Body of pancreas (tissue), 4 donors: ENCODE data around the gene PPP1R26. TPM values are rescaled to one million over a fixed set of nuclear protein-coding genes. Genes with fewer than 3 reads are reported as not detected.
"Not testable (repeated sequence)": the region's sequence is repeated elsewhere in the genome, so short reads cannot be mapped to it uniquely, and the experiment has no call there.

Source experiments
- ATAC-seq: fragments of 150-250 bp; one replicate; pipeline ENCODE4 v1.9.1; 2016
- DNase-seq, 4 donors: peaks; one replicate each; pipeline ENCODE4 v3.0.0-alpha.2; 2019
- H3K27ac ChIP-seq, 4 donors: fragments of 200-600 bp; sonication (generic); 1 replicate in 3 of 4; 2 replicates in 1 of 4; pipeline versions ENCODE4 v1.5.1 to v1.6.1; 2016 to 2019; ENCODE audit warnings: mild to moderate bottlenecking in 1 of 4, mixed read lengths in 1 of 4, moderate library complexity in 1 of 4
- H3K27me3 ChIP-seq, 2 donors: fragments of 200-600 bp; sonication (generic); one replicate each; pipeline ENCODE4 v1.6.0; 2016; ENCODE audit warnings: mild to moderate bottlenecking in 1 of 2
- H3K36me3 ChIP-seq, 2 donors: fragments of 200-600 bp; sonication (generic); replicated peaks in 1 of 2; 2 replicates each; pipeline ENCODE4 v1.5.1; 2016; ENCODE audit warnings: low read depth in 2 of 2; ENCODE audit not compliant: insufficient read depth in 1 of 2
- H3K4me1 ChIP-seq: fragments of 200-600 bp; sonication (generic); one replicate; pipeline ENCODE4 v1.6.0; 2016
- H3K4me3 ChIP-seq, 2 donors: fragments of 200-600 bp; sonication (generic); 1 replicate in 1 of 2; 2 replicates in 1 of 2; pipeline ENCODE4 v1.5.1; 2016 to 2019
- H3K9me3 ChIP-seq, 3 donors: fragments of 200-600 bp; sonication (generic); 1 replicate in 2 of 3; 2 replicates in 1 of 3; pipeline ENCODE4 v1.5.1; 2016
- POLR2A ChIP-seq, 3 donors: fragments of 450-650 bp; IDR thresholded peaks; one replicate each; pipeline ENCODE4 v1.6.1; 2016; ENCODE audit warnings: antibody characterized with exemption in 3 of 3, mild to moderate bottlenecking in 2 of 3
- WGBS, 2 donors: methylation state at CpG; one replicate each; pipeline ENCODE4 v1.1.5; 2017; 5-methylcytosine and 5-hydroxymethylcytosine counted together
- intact Hi-C: fragments of 100-400 bp; cut with DNase I; formaldehyde crosslinking; loops from one replicate; pipeline ENCODE4 v1.15.1; 2023
- total RNA-seq, 2 donors: library from RNA; depleted of rRNA; stranded (reverse); fragments of >200 nt; gene quantifications; one replicate each; pipeline ENCODE4 v1.1.0, GENCODE V29; 2016
- TF ChIP-seq, protein P1 (sequence below), 7 experiments: fragments of 450-650 bp in 4 of 7; fragments of 200-600 bp in 3 of 7; sonication (generic) in 3 of 7; IDR thresholded peaks; one replicate each; pipeline ENCODE4 v1.5.1; 2016 to 2019; ENCODE audit warnings: antibody characterized with exemption in 7 of 7

PPP1R26 gene
- total RNA-seq, 2 donors from 2014 or later, result 17.8 to 17.9 TPM

DNA sequence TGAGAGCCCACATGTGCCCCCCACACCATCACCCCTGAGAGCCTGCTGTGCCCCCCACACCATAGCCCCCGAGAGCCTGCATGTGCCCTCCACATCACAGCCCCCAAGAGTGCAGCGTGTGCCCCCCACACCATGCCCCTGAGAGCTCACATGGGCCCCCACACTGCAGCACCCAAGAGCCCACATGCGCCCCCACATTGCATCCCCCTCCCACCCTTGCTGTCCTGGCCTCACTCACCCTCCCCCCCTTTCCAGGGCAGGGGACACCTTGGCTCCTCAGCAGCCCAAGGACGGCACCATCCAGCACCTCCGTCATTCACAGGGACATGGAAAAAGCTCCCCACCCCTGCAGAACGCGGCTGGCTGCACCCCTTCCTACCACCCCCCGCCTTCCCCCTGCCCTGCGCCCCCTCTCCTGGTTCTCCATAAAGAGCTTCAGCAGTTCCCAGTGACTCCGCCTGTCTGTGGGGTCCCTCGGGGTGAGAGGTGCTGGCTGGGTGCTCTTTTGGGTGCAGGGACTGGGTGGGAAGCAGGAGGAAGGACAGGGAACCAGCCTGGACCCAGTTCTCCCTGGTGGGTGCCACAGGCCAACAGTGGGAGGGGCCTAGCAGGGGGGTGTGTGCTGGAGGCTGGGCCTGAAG, 46.6 kb downstream of the PPP1R26 start:
- 46 to 71% methylated on average over 5 to 8 of the region's 11 CpGs for WGBS, 2 donors
- Histone ChIP-seq H3K4me1 (no peaks in the 10 kb centered on the region), H3K36me3 (no peaks in the 10 kb centered on the region), H3K27ac (no peak overlapping the region), H3K9me3 (no peaks in the 10 kb centered on the region), H3K27me3 (no peaks in the 10 kb centered on the region), H3K4me3 (no peak overlapping the region)
- ATAC-seq (no peak), DNase-seq (no peak)
- intact Hi-C loops, result no loop called here
- TF ChIP-seq, protein P1, sequence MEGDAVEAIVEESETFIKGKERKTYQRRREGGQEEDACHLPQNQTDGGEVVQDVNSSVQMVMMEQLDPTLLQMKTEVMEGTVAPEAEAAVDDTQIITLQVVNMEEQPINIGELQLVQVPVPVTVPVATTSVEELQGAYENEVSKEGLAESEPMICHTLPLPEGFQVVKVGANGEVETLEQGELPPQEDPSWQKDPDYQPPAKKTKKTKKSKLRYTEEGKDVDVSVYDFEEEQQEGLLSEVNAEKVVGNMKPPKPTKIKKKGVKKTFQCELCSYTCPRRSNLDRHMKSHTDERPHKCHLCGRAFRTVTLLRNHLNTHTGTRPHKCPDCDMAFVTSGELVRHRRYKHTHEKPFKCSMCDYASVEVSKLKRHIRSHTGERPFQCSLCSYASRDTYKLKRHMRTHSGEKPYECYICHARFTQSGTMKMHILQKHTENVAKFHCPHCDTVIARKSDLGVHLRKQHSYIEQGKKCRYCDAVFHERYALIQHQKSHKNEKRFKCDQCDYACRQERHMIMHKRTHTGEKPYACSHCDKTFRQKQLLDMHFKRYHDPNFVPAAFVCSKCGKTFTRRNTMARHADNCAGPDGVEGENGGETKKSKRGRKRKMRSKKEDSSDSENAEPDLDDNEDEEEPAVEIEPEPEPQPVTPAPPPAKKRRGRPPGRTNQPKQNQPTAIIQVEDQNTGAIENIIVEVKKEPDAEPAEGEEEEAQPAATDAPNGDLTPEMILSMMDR (IDR thresholded peaks at IDR 0.05), result no peak
- no peak for TF ChIP-seq POLR2A (IDR thresholded peaks at IDR 0.05)

DNA sequence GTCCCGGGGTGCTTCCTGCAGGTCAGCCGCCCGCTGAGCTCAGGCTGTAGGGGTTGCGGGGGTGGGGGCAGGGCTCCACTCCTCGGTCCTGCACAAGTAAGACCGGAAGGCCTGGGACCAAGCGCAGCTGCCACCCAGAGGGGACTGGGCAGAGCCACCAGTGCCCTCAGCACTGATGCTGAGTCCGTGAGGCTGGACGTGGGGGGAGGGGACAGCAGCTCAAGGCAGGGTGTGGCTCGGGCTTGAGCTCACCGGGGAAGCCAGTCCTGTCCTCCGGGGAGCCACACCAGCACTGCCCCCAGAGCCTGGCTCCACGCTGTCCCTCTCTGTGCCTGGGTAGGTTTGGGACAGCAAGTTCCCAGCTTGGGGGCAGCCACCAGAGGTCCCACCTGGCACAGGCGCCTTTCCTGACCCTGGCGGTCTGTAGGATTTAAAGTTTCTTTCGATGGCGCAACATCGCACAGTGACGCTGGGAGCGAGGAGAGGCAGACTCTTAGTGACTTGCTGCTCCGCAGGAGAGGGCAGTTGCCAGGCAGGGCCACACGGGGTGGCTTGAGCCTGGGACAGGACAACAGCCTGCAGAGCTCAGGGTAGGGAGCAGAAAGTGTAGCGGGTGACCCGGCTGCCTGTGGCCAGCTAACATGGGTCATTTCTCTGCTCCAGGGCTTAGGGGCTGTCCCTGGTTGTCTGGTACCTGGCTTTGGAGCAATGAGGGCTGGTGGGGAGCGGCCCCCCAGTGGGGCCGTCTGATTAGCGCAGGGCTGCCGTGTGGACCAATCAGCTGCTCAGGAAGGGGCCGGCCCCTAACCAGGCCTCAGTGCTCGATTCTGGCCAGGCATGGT, 47.4 kb downstream of the PPP1R26 start:
- ATAC-seq, result no peak

DNA sequence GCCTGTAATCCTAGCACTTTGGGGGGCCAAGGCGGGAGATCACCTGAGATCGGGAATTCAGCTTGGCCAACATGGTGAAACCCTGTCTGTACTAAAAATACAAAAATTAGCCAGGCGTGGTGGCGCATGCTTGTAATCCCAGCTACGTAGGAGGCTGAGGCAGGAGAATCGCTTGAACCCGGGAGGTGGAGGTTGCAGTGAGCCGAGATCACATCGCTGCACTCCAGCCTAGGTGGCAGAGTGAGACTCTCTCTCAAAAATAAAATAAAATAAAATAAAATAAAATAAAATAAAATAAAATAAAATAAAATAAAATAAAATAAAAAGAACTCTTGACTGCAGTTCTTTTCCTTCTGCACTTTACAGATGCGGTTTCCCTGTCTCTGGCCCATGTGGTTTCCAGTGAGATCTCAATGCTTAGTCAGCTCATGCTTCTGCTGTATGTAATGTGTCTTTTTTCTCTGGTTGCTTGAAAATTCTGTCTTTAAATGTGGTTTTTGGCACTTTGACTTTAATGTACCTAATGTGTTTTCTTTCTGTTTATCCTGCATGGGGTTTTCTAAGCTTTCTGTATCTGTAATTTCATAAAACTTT, 49.4 kb downstream of the PPP1R26 start:
- H3K9me3 ChIP-seq, H3K36me3 ChIP-seq, H3K27ac ChIP-seq, DNase-seq, H3K27me3 ChIP-seq, intact Hi-C loops, ATAC-seq, H3K4me1 ChIP-seq, H3K4me3 ChIP-seq: not testable (repeated sequence)
- 87 to 97% methylated on average over 10 of the region's 10 CpGs for WGBS, 2 donors

More for the DNA sequence above, 47.4 kb downstream of the PPP1R26 start:
- no peaks in the 10 kb centered on the region for H3K9me3 ChIP-seq
- no peak for DNase-seq
- intact Hi-C loops, result no loop called here
- H3K27ac ChIP-seq, result no peak overlapping the region
- H3K27me3 ChIP-seq, result no peaks in the 10 kb centered on the region
- no peaks in the 10 kb centered on the region for H3K36me3 ChIP-seq
- no peak overlapping the region for H3K4me3 ChIP-seq
- TF ChIP-seq POLR2A (IDR thresholded peaks at IDR 0.05), result no peak
- WGBS, 2 donors, result 57 to 77% methylated on average over 19 to 30 of the region's 30 CpGs
- no peaks in the 10 kb centered on the region for H3K4me1 ChIP-seq

DNA sequence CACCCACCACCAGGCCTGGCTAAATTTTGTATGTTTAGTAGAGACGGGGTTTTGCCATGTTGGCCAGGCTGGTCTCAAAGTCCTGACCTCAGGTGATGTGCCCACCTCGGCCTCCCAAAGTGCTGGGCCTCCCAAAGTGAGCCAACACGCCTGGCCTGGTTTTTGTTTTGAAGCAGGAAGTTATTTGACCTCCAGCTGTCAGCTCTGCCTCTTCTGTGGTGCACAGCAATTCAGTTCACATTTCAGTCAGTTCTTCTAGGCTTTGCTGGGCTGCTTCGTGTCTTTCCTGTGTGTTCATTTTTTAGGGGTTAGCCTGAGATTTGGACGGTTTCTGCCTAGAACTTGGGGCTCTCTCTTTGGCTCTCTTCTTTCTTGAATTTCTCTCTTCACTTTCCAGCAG, 50.6 kb downstream of the PPP1R26 start:
- 49 to 65% methylated on average over 5 of the region's 5 CpGs for WGBS, 2 donors
- no peaks in the 10 kb centered on the region for H3K27me3 ChIP-seq

GRCh38 chr9:135531096-135531495, 51.5 kb downstream of the PPP1R26 start:
- DNase-seq, result no peak
- 83 to 94% methylated on average over 2 to 10 of the region's 10 CpGs for WGBS, 2 donors
- intact Hi-C loops, result no loop called here

More for the DNA sequence above, 50.6 kb downstream of the PPP1R26 start:
- ATAC-seq, result no peak
- no peak overlapping the region for H3K27ac ChIP-seq
- TF ChIP-seq, protein P1 (IDR thresholded peaks at IDR 0.05), result no peak
- TF ChIP-seq POLR2A (IDR thresholded peaks at IDR 0.05), result no peak
- H3K4me3 ChIP-seq, result no peak overlapping the region
- H3K36me3 ChIP-seq, result no peaks in the 10 kb centered on the region
- no peaks in the 10 kb centered on the region for H3K4me1 ChIP-seq
- no peaks in the 10 kb centered on the region for H3K9me3 ChIP-seq
- DNase-seq, result no peak
- intact Hi-C loops, result no loop called here

More at GRCh38 chr9:135531096-135531495, 51.5 kb downstream of the PPP1R26 start:
- Histone ChIP-seq H3K9me3 (no peaks in the 10 kb centered on the region), H3K27me3 (no peaks in the 10 kb centered on the region), H3K36me3 (no peaks in the 10 kb centered on the region), H3K4me1 (no peaks in the 10 kb centered on the region), H3K4me3 (no peak overlapping the region), H3K27ac (no peak overlapping the region)
- no peak for TF ChIP-seq POLR2A (IDR thresholded peaks at IDR 0.05)
- TF ChIP-seq, protein P1 (IDR thresholded peaks at IDR 0.05), result no peak
- ATAC-seq, result no peak
